Common myeloid progenitor, CD34-positive (primary cell): Measurements from ENCODE around the gene TEP1.

Experiments used
- CTCF ChIA-PET: fragments of 350-600 bp; sonication (Branson Sonifier 250); formaldehyde crosslinking; loops from one replicate; lab custom pipeline; 2021; ENCODE audit warnings: antibody characterized with exemption; lab: Charles Lee
- POLR2A ChIA-PET: fragments of 350-600 bp; sonication (Branson Sonifier 250); formaldehyde crosslinking; loops from one replicate; lab custom pipeline; 2021; ENCODE audit warnings: antibody characterized with exemption; lab: Charles Lee
- DNase-seq, 3 donors: peaks; one replicate each; pipeline versions ENCODE4 v3.0.0 to v3.0.0-alpha.2; 2013
- H3K27ac ChIP-seq, 2 experiments: 1 replicate in 1 of 2; 2 replicates in 1 of 2; pipeline ENCODE4 v1.7.0; 2013; ENCODE audit warnings: inconsistent platforms in 2 of 2, low read length in 2 of 2, mild to moderate bottlenecking in 2 of 2, low read depth in 1 of 2, moderate library complexity in 1 of 2; ENCODE audit not compliant: severe bottlenecking in 2 of 2, insufficient read depth in 1 of 2, poor library complexity in 1 of 2
- H3K27me3 ChIP-seq, 5 experiments: replicated peaks in 2 of 5; 1 replicate in 3 of 5; 2 replicates in 2 of 5; pipeline versions ENCODE4 v1.6.1 to v1.7.0; 2013; ENCODE audit warnings: low read length in 4 of 5, mild to moderate bottlenecking in 2 of 5, moderate library complexity in 2 of 5, inconsistent platforms in 1 of 5; ENCODE audit not compliant: insufficient read depth in 5 of 5, control insufficient read depth in 4 of 5
- H3K36me3 ChIP-seq, 4 experiments: 1 replicate in 2 of 4; 2 replicates in 2 of 4; pipeline versions ENCODE4 v1.6.1 to v1.7.0; 2013; ENCODE audit warnings: low read length in 3 of 4, control low read depth in 1 of 4, mild to moderate bottlenecking in 1 of 4; ENCODE audit not compliant: control insufficient read depth in 4 of 4, insufficient read depth in 4 of 4
- H3K4me1 ChIP-seq, 4 experiments: 1 replicate in 3 of 4; 2 replicates in 1 of 4; pipeline versions ENCODE4 v1.6.1 to v1.7.1; 2013; ENCODE audit warnings: low read length in 3 of 4, mild to moderate bottlenecking in 3 of 4, control low read depth in 1 of 4, inconsistent platforms in 1 of 4, moderate library complexity in 1 of 4; ENCODE audit not compliant: control insufficient read depth in 4 of 4, insufficient read depth in 4 of 4; ENCODE audit errors: control extremely low read depth in 1 of 4
- H3K4me3 ChIP-seq, 7 experiments: 1 replicate in 4 of 7; 2 replicates in 3 of 7; pipeline versions ENCODE4 v1.5.1 to v1.7.0; 2013; ENCODE audit warnings: mild to moderate bottlenecking in 7 of 7, low read length in 6 of 7, moderate library complexity in 6 of 7, inconsistent platforms in 2 of 7, low read depth in 2 of 7, control low read depth in 1 of 7; ENCODE audit not compliant: insufficient read depth in 4 of 7, control insufficient read depth in 1 of 7; ENCODE audit errors: extremely low read depth in 1 of 7
- H3K9me3 ChIP-seq, 5 experiments: 1 replicate in 4 of 5; 2 replicates in 1 of 5; pipeline versions ENCODE4 v1.6.1 to v1.7.1; 2013; ENCODE audit warnings: low read length in 4 of 5, mild to moderate bottlenecking in 2 of 5, inconsistent platforms in 1 of 5, low read depth in 1 of 5, moderate library complexity in 1 of 5; ENCODE audit not compliant: control insufficient read depth in 4 of 5, insufficient read depth in 2 of 5; ENCODE audit errors: control extremely low read depth in 1 of 5
- WGBS: methylation state at CpG from one replicate; pipeline ENCODE4 v1.1.5; 2013; ENCODE audit not compliant: insufficient coverage; 5-methylcytosine and 5-hydroxymethylcytosine counted together

Gene TEP1

DNA sequence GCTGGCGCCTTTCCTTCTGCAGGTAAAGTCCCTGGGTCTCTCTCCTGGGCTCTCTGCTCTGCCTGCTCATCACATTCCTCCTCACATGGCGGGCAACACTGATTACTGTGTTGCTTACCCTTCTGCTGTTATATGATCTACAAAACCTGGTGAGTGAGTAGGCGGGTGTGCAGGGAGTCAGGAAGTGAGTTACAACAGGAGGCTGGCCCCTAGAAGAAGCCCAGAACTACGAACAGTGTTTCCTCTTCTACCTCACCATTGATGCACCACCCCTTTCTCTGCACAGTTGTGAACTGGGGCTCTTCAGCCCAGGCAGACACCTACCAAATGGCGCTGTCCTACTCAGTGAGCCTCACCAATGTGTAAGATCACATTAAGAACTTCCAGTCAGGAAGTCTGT is 27.6 kb upstream of the TEP1 start:
- DNase-seq = peak in 2 of 3 donors; percentile 22 to 57
- POLR2A ChIA-PET = no interaction called here
- Histone ChIP-seq H3K9me3 (peaks cover 0 to 2% (median 0%) of the 10 kb centered on the region in 5 experiments), H3K27me3 (no peaks in the 10 kb centered on the region), H3K4me1 (peaks cover 14 to 35% (median 28%) of the 10 kb centered on the region in 4 experiments), H3K36me3 (peaks cover 0 to 12% (median 8%) of the 10 kb centered on the region in 4 experiments), H3K4me3 (peak overlapping the region in 2 of 7 experiments; percentile 12 to 24), H3K27ac (peak overlapping the region in 1 of 2 experiments; percentile 25)
- WGBS = 100% methylated on average over 1 of the region's 5 CpGs
- CTCF ChIA-PET = interaction anchor here (1.1 to 1.9 kb wide), 3 partner anchors 10 to 36 kb away, joined by 3 to 16 read pairs (median 3); no protein-coding TSS in a partner anchor

DNA sequence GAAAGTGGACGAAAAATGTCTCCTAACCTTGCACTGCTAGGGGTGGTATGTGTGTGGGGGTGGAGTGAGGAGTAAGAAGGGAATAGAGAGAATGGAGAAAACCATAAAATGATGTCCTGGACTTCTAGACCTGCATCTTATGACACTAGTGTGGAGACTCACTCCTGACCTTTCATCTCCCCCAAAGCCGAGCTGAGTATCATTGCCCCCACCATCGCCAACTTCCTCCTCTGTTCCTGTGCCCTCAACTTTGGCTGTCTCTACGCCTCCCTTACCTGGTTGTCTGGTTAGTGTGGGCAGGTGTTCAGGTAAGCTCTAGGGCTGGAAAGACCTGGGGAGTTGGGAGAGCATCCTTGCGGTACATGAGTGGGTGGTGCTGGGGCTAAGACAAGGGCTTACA is 27.2 kb upstream of the TEP1 start:
- DNase-seq = no peak
- no peaks in the 10 kb centered on the region for H3K27me3 ChIP-seq
- H3K4me1 ChIP-seq = peaks cover 14 to 35% (median 28%) of the 10 kb centered on the region in 4 experiments
- no peak overlapping the region for H3K4me3 ChIP-seq
- H3K27ac ChIP-seq = peak overlapping the region in 1 of 2 experiments; percentile 25
- 100% methylated on average over 1 of the region's 5 CpGs for WGBS
- ChIA-PET POLR2A (no interaction called here), CTCF (interaction anchor here (1.4 kb wide), 1 partner anchor 11 kb away, joined by 3 read pairs; no protein-coding TSS in a partner anchor)
- peaks cover 0 to 8% (median 4%) of the 10 kb centered on the region in 4 experiments for H3K36me3 ChIP-seq
- H3K9me3 ChIP-seq = peaks cover 0 to 2% (median 0%) of the 10 kb centered on the region in 5 experiments

DNA sequence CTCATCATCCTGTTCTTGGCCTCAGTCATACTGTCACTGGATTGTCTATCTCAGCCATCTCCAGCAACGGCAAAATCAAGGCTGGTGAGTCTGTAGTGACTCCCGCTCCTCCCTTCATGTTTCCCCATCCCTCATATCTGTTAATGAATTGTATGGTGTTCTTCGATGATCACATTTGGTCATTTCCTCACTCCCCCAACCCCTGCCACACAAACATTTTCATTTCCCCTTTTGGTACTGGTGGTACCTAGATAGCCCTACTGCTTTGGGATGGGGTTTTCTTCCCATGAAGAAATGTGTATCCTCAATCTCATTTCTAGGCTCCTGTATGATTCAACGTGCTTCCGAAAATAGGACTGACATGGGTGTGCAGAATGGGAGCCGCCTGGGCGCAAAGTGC is 25.4 kb upstream of the TEP1 start:
- Histone ChIP-seq H3K4me1 (peaks cover 14 to 35% (median 28%) of the 10 kb centered on the region in 4 experiments), H3K36me3 (no peaks in the 10 kb centered on the region), H3K27ac (no peak overlapping the region), H3K9me3 (peaks cover 0 to 2% (median 0%) of the 10 kb centered on the region in 5 experiments), H3K4me3 (no peak overlapping the region), H3K27me3 (no peaks in the 10 kb centered on the region)
- DNase-seq = no peak
- WGBS = 96% methylated on average over 4 of the region's 7 CpGs
- CTCF ChIA-PET = interaction anchor here (0.8 kb wide), 1 partner anchor 23 kb away, joined by 3 read pairs; no protein-coding TSS in a partner anchor
- POLR2A ChIA-PET = no interaction called here

DNA sequence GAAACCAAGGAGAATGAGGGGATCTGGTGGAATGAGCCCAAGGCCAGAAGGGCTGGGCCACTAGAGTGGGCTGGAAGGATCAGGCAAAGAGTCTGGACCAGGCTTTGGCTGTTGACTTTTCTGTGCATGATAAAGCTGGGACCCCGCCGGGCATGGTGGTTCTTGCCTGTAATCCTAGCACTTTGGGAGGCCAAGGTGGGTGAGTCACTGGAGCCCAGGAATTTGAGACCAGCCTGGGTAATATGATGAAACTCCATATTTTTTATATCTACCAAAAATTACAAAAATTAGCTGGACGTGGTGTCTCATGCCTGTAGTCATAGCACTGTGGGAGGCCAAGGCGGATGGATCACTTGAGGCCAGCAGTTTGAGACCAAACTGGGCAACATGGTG is 23.1 kb upstream of the TEP1 start:
- Histone ChIP-seq H3K4me3 (no peak overlapping the region), H3K27ac (no peak overlapping the region), H3K36me3 (no peaks in the 10 kb centered on the region), H3K9me3 (peaks cover 0 to 2% (median 0%) of the 10 kb centered on the region in 5 experiments), H3K4me1 (peaks cover 10 to 25% (median 18%) of the 10 kb centered on the region in 4 experiments), H3K27me3 (no peaks in the 10 kb centered on the region)
- 97% methylated on average over 3 of the region's 4 CpGs for WGBS
- no peak for DNase-seq
- ChIA-PET POLR2A (no interaction called here), CTCF (interaction anchor here (0.9 to 1.4 kb wide), 2 partner anchors 14 to 21 kb away, joined by 3 to 4 read pairs; no protein-coding TSS in a partner anchor)

DNA sequence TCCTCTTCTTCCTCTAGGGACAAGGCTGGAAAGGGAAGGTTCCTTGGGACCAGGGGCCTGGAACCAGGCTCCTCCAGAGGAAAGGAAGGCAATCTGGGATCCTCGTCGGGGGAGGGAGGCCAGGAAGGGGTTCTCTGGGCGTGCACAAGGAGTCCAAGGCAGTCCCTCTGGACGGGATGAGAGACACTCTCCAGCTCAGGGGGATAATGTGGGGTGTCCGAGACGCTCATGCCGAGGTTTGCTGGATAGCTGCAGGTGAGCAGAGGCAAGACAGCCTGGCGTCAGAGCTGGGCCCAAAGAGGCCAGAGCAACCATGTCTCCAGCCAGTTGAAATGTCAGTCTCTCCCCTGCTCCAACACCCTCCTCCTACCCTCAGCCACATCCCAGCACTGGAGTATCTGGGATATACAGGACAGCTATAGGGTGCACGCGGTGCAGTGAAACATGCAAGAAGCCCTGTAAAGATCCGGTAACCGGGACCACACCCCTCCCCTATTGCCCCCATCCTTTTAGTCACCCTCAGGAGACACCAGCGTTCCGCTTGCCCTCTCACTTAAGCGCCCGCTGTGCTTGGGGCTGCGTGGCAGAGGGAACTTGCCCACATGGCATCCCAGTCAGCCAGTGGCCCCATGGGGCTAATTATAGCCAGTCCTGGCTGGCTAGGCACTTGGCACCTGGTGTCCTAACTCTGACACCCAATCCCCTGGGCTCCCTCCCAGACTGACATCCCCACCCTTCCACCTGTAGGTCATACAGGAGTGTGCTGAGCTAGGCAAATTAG is 22.5 kb upstream of the TEP1 start, which contains the start of gene KLHL33:
Gene KLHL33 (minus strand): TSS at position 585 of the 781 bp plus-strand sequence. CDS start 355 bp downstream, at position 230.
- POLR2A ChIA-PET = no interaction called here
- 98% methylated on average over 11 of the region's 17 CpGs for WGBS
- no peaks in the 10 kb centered on the region for H3K27me3 ChIP-seq
- no peak within 1 kb of the TSS for H3K4me3 ChIP-seq
- H3K36me3 ChIP-seq = no peaks in the 10 kb centered on the region
- DNase-seq = no peak
- CTCF ChIA-PET = interaction anchor here (0.9 to 1.4 kb wide), 2 partner anchors 13 to 20 kb away, joined by 3 to 4 read pairs; no protein-coding TSS in a partner anchor
- H3K4me1 ChIP-seq = peaks cover 5 to 20% (median 13%) of the 10 kb centered on the region in 4 experiments
- H3K27ac ChIP-seq = no peak within 1 kb of the TSS
- H3K9me3 ChIP-seq = peaks cover 0 to 2% (median 0%) of the 10 kb centered on the region in 5 experiments

DNA sequence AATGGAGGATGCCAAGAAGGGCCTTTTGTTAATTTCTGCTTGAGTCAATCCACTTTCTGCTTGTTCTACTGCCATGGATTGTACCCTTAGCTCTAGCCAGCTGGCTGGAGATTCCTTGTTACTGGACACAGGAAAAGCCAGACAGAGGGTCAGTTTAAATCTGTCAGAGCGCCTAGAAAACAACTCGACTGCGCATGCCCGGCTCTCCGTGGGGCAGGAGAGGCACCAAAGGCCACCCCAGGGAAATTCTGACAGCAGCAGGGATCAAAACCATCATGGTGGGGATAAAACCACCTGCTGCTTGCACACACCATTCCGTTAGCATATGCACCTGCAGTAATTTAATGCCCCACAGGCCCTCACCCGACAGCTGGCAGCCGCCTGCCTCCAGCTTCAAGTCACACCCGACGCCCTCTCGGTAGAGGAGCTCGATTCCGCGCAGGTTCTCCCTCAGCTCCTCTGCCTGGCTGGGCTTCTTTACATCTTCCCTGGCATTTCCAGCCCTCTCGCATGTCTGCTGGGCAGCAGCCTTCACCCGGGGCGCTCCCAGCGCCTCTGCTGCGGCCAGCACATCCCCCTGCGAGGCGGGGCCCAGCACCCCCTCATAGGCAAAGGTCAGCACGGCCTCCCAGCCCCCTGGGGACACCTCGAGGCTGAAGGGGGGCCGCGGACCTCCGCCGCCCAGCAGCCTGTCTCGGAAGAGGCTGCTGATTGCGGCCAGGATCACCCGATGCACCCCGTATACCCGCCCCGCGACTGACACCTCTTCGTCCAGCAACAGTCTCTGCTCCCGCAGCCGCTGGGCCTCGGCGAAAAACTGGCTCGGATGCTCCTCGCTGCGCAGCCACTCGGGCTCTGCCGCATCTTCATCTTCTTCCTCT is 21.6 kb upstream of the TEP1 start:
- CTCF ChIA-PET = interaction anchor here (0.7 to 1.7 kb wide), 4 partner anchors 10 to 19 kb away, joined by 3 to 5 read pairs (median 4); no protein-coding TSS in a partner anchor
- Histone ChIP-seq H3K4me3 (no peak overlapping the region), H3K9me3 (peaks cover 0 to 2% (median 0%) of the 10 kb centered on the region in 5 experiments), H3K27me3 (no peaks in the 10 kb centered on the region), H3K4me1 (peaks cover 0 to 21% (median 13%) of the 10 kb centered on the region in 4 experiments), H3K36me3 (no peaks in the 10 kb centered on the region), H3K27ac (no peak overlapping the region)
- DNase-seq = no peak
- 96% methylated on average over 34 of the region's 44 CpGs for WGBS
- POLR2A ChIA-PET = no interaction called here
